HUDEP-2 (cell line): ENCODE data around the gene OSBPL3.

Experiments
- DNase-seq, 76 experiments: peaks; one replicate each; lab custom pipeline; 2025; ENCODE audit not compliant: unreplicated experiment in 76 of 76; lab: John Stamatoyannopoulos, UW

The OSBPL3 gene

GRCh38 chr7:24956021-24956420 is 24.0 kb downstream of the OSBPL3 start:
- DNase-seq, result no peak

- DNase-seq, result no peak
Observed at GRCh38 chr7:24955313-24955712, 24.7 kb downstream of the OSBPL3 start.

GRCh38 chr7:24952464-24952863 is 27.5 kb downstream of the OSBPL3 start:
- DNase-seq, result no peak

GRCh38 chr7:24951441-24951980 is 28.5 kb downstream of the OSBPL3 start:
- DNase-seq, result no peak

- DNase-seq, result no peak
Observed at GRCh38 chr7:24949884-24950283, 30.1 kb downstream of the OSBPL3 start.

GRCh38 chr7:24948739-24949138 is 31.2 kb downstream of the OSBPL3 start:
- DNase-seq, result no peak

- DNase-seq, result no peak
Observed at GRCh38 chr7:24946467-24946866, 33.5 kb downstream of the OSBPL3 start.

- DNase-seq, result no peak
Observed at GRCh38 chr7:24945899-24946298, 34.1 kb downstream of the OSBPL3 start.

GRCh38 chr7:24943096-24943948 is 36.7 kb downstream of the OSBPL3 start:
- no peak for DNase-seq

GRCh38 chr7:24942226-24942625 is 37.8 kb downstream of the OSBPL3 start:
- DNase-seq, result no peak

- DNase-seq, result no peak
Observed at GRCh38 chr7:24939416-24939815, 40.6 kb downstream of the OSBPL3 start.

GRCh38 chr7:24936121-24936824 is 43.7 kb downstream of the OSBPL3 start:
- DNase-seq, result peak in 3 of 76 experiments; percentile 8 to 21 (median 17)

GRCh38 chr7:24933298-24933697 is 46.7 kb downstream of the OSBPL3 start:
- no peak for DNase-seq

- no peak for DNase-seq
Observed at GRCh38 chr7:24932815-24933214, 47.2 kb downstream of the OSBPL3 start.

GRCh38 chr7:24932389-24932788 is 47.6 kb downstream of the OSBPL3 start:
- DNase-seq, result no peak

- DNase-seq, result no peak
Observed at GRCh38 chr7:24931844-24932243, 48.1 kb downstream of the OSBPL3 start.

GRCh38 chr7:24930856-24931255 is 49.1 kb downstream of the OSBPL3 start:
- no peak for DNase-seq

GRCh38 chr7:24926623-24927524 is 53.1 kb downstream of the OSBPL3 start:
- DNase-seq, result no peak

- DNase-seq, result peak in 5 of 76 experiments; percentile 17 to 42 (median 23)
Observed at GRCh38 chr7:24924375-24924774, 55.6 kb downstream of the OSBPL3 start.

- peak in 21 of 76 experiments; percentile 8 to 61 (median 32) for DNase-seq
Observed at GRCh38 chr7:24923172-24923865, 56.7 kb downstream of the OSBPL3 start.
